SIG-M5 treated with dmso at 0.1 percent for 504 hours (cell line): Measurements from ENCODE around the gene C19orf18.
"Not testable (repeated sequence)": the region's sequence is repeated elsewhere in the genome, so short reads cannot be mapped to it uniquely, and the experiment has no call there.

Experiments
- DNase-seq: peaks from one replicate; lab custom pipeline; 2025; ENCODE audit not compliant: unreplicated experiment; lab: John Stamatoyannopoulos, UW

Gene C19orf18

DNA sequence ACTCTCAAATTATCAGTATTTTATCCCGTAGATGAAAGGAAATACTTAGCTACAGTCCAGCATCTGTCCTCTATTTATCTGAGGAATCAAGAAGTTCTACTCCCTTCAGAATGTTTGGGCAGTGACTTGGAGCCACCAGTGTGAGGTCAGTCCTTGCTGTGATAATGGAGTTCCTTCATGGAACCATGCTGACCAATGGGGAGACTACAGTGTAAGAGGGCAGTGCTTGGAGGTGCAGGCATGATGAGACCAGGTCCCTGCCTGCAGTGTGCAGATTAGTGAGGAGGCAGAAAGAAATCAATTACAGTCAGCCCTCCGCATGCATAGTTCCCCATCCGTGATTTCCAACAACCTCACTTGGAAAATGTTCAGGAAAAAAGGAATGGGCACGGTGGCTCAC is at the start of gene C19orf18:
Gene C19orf18 (minus strand): TSS at position 101 of the 400 bp plus-strand sequence. CDS start 102 bp downstream, outside the sequence.
- DNase-seq = no peak

GRCh38 chr19:58022283-58022660 is 47.9 kb upstream of the C19orf18 start:
- DNase-seq = no peak

GRCh38 chr19:58021541-58022282 is 47.4 kb upstream of the C19orf18 start:
- no peak for DNase-seq

DNA sequence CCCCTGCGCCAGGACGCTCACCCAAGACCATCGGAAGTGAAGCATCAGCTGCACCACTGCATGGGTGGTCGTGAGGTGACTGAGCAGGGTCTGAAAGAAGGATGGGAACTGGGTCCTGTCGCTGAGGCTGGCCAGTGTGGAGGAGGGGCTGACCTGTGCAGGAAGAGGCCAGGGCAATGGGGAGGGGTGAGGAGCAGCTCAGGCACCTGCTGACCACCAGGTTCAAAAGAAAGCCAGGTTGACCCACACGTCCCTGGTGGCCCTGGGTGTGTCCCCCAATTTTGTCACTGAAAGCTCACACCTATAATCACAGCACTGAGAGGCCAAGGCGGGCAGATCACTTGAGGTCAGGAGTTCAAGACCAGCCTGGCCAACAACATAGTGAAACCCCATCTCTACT is 45.8 kb upstream of the C19orf18 start:
- no peak for DNase-seq

- DNase-seq = no peak
Observed at GRCh38 chr19:58014141-58014540, 39.8 kb upstream of the C19orf18 start.

DNA sequence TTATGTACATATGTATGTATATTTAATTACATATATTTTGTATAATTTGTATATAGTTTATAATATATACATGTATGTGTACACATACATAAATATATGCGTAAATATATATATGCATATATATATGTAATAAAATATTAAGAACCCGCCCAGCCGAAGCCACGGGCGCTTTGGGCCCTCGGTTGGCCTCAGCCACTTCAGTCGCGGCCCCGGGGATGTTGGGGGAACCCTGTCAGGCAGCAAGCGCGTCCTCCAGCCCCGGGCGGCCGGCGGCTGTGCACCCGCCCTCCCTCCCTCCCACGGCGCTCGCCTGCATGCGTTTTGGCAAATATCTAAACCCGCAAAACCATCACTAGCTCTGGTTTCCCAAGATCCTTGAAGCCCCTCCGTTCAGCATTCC is 36.2 kb upstream of the C19orf18 start:
- DNase-seq = no peak

- DNase-seq = peak; percentile 36
Observed at GRCh38 chr19:58009666-58010301, 35.5 kb upstream of the C19orf18 start.

DNA sequence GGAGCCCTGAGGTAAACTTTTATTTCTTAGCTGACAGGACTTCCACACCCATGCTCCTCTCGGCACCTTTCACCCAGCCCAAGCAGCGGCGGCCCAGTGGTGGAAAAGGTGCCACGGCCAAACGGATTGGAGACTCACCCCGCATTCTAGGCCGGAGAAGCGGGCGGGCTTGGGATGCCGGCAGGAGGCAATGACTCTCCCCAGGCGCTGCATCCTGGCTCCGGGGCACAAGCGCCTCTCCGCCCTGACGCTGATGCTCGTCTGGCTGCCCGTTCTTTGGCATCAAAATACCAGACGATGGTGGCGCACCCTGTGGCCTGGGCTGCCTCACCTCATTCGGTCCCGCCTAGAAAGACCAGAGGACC is 34.9 kb upstream of the C19orf18 start:
- DNase-seq = no peak

DNA sequence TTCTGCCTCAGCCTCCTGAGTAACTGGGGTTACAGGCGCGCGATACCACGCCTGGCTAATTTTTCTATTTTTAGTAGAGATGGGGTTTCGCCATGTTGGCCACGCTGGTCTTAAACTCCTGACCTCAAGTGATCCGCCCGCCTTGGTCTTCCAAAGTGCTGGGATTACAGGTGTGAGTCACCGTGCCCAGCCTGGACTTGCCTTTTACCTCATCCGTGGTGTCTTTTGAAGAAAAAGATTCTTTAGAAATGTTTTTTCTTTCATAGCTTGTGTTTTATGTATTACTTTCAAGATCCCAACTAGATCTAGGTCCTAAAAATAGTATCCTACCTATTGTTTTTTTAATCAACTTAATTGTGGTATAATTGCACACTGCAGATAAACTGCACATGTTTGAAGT is 34.5 kb upstream of the C19orf18 start:
- not testable (repeated sequence) for DNase-seq

- no peak for DNase-seq
Observed at GRCh38 chr19:58007285-58007684, 33.0 kb upstream of the C19orf18 start.

GRCh38 chr19:58003174-58003828 is 29.0 kb upstream of the C19orf18 start:
- no peak for DNase-seq

- DNase-seq = peak; percentile 4
Observed at GRCh38 chr19:58002384-58003173, 28.2 kb upstream of the C19orf18 start, which contains the start of gene ZNF606. Gene ZNF606, minus strand, starts transcription at chr19:58002820. Its CDS starts 1,501 bp downstream, at chr19:58001319.

GRCh38 chr19:58001895-58002369 is 27.6 kb upstream of the C19orf18 start:
- no peak for DNase-seq

GRCh38 chr19:58000677-58001076 is 26.3 kb upstream of the C19orf18 start:
- no peak for DNase-seq

DNA sequence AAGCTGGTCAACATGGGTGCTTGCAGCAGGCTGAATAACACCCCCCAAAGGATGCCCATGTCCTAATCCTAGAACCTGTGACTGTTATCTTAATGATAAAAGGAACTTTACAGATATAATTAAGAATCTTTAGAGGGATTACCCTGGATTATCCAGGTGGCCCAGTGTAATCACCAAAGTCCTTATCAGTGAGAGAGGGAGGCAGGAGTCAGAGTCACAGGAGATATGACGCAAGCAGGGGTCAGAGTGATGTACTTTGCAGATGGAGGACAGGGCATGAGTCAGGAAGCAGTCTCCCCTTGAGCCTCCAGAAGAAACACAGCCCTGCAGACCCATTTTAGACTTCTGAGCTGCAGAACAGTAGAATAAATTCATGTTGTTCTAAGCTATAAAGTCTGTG is 18.5 kb upstream of the C19orf18 start:
- no peak for DNase-seq

DNA sequence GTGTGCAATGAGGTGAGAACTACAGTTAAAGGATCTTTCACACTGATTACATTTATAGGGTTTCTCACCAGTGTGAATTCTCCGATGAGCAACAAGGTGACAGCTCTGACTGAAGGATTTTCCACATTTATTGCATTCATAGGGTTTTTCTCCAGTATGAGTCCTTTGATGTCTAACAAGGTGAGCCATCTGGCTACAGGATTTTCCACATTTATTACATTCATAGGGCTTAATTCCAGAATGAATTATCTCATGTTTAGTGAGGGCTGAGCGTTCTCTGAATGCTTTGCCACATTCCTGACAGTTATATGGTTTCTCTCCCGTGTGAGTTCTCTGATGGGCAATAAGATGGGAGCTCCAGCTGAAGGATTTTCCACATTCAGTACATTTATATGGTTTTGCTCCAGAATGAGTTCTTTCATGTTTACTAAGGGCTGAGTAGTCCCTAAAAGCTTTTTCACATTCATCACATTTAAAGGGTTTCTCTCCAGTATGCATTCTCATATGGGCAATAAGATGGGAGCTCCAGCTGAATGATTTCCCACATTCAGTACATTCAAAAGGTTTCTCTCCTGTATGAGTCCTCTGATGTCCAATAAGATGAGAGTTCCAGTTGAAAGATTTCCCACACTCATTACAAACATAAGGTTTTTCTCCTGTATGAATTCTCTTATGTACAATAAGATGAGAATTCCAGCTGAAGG is 4.4 kb upstream of the C19orf18 start:
- no peak for DNase-seq

GRCh38 chr19:57964761-57965160 is 9.6 kb downstream of the C19orf18 start:
- no peak for DNase-seq

DNA sequence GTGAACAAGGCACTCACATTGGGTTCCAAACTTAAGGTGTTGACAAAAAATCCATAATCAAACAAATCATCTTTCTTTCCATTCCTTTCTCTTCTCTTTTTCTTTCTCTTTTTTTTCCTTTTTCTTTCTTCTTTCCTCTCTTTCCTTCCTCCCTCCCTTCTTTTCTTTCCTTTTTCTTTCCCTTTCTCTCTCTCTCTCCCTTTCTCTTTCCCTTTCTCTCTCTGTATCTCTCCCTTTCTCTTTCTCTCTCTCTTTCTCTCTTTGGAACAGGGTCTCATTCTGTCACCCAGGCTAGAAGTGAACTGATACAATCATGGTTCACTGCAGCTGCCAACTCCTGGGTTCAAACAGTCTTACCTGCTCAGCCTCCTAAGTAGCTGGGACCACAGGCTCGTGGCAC is 12.5 kb downstream of the C19orf18 start:
- no peak for DNase-seq

DNA sequence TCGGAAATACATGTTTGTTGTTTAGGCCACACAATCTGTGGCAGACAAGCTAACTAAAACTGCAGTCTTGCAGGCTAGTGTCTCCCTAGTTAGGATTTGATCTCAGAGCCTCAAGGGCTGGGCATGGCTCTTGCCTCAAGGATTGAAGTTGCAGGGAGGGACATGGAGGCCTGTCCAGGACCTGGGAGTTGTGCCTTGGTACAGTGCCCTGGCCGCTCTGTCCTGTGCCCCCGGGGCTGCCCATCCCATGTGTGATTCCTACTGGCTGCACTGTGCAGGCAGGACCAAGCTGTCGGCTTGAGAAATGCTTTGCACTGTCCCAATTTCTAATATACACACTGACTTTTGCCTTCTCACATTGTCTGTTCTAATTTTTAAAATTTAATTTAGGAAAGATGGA is 19.3 kb downstream of the C19orf18 start:
- no peak for DNase-seq

DNA sequence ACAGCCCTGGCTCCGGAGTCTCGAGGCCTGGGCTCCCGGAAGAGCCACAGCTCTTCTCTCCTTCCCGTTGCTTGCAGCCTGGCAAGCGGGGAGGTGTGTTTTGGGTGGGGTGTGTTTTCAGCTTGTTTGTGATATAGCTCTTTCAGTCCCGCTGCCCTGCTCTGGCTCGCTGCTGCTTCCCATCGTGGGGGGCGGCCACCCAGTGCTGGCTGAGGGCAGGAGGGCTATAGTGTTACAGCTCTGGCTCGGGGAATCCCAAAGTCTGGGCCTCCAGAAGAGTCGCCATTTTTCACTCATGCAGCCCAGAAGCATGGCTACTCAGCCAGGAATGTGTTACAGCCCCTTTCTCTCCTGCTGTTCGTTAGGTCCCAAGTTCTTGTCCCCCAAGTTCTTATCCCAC is 24.6 kb downstream of the C19orf18 start:
- DNase-seq = no peak

GRCh38 chr19:57949296-57949695 is 25.0 kb downstream of the C19orf18 start:
- DNase-seq = no peak
